Activated CD4-positive, alpha-beta T cell treated with anti-CD3 and anti-CD28 coated beads for 1 hour (primary cell): ENCODE results near the gene CTNND1.
"Not testable (repeated sequence)": the region's sequence is repeated elsewhere in the genome, so short reads cannot be mapped to it uniquely, and the experiment has no call there.

ENCODE experiments used
- DNase-seq: peaks from one replicate; pipeline ENCODE4 v3.0.0-alpha.2; 2020

Gene CTNND1

GRCh38 chr11:57761301-57762234 is at the start of gene CTNND1:
Gene CTNND1, plus strand, starts transcription at chr11:57761802. Its CDS starts 29,677 bp downstream, at chr11:57791479.
- no peak for DNase-seq

- peak; percentile 80 for DNase-seq
Observed at GRCh38 chr11:57712256-57713150, 49.1 kb upstream of the CTNND1 start, which contains the start of gene TMX2. Gene TMX2, plus strand, starts transcription at chr11:57712593. Its CDS starts 26 bp downstream, at chr11:57712619.

GRCh38 chr11:57713835-57714234 is 47.8 kb upstream of the CTNND1 start:
- DNase-seq = no peak

- not testable (repeated sequence) for DNase-seq
Observed at GRCh38 chr11:57716726-57717125, 44.9 kb upstream of the CTNND1 start.

- DNase-seq = no peak
Observed at GRCh38 chr11:57727185-57727584, 34.4 kb upstream of the CTNND1 start.

- DNase-seq = no peak
Observed at GRCh38 chr11:57728829-57729228, 32.8 kb upstream of the CTNND1 start.

GRCh38 chr11:57729479-57729878 is 32.1 kb upstream of the CTNND1 start:
- no peak for DNase-seq

- no peak for DNase-seq
Observed at GRCh38 chr11:57732661-57733060, 28.9 kb upstream of the CTNND1 start.

GRCh38 chr11:57735619-57736298 is 25.8 kb upstream of the CTNND1 start:
- DNase-seq = no peak

- DNase-seq = peak; percentile 84
Observed at GRCh38 chr11:57741132-57742086, 20.2 kb upstream of the CTNND1 start, which contains the start of gene SELENOH. Gene SELENOH, plus strand, starts transcription at chr11:57741491. Its CDS starts 105 bp downstream, at chr11:57741596.

GRCh38 chr11:57742087-57742452 is 19.5 kb upstream of the CTNND1 start:
- no peak for DNase-seq

- DNase-seq = no peak
Observed at GRCh38 chr11:57744357-57744756, 17.2 kb upstream of the CTNND1 start.

- no peak for DNase-seq
Observed at GRCh38 chr11:57745206-57745605, 16.4 kb upstream of the CTNND1 start.

- DNase-seq = no peak
Observed at GRCh38 chr11:57746920-57747319, 14.7 kb upstream of the CTNND1 start.

GRCh38 chr11:57751176-57751575 is 10.4 kb upstream of the CTNND1 start:
- DNase-seq = no peak

- DNase-seq = no peak
Observed at GRCh38 chr11:57751676-57752253, 9.8 kb upstream of the CTNND1 start, which contains the start of gene BTBD18. Gene BTBD18, minus strand, starts transcription at chr11:57751819. Its CDS starts 631 bp downstream, at chr11:57751188.

- DNase-seq = no peak
Observed at GRCh38 chr11:57752954-57753353, 8.6 kb upstream of the CTNND1 start.

GRCh38 chr11:57758174-57758573 is 3.4 kb upstream of the CTNND1 start:
- no peak for DNase-seq

GRCh38 chr11:57762235-57762861 is 746 bp downstream of the CTNND1 start:
- no peak for DNase-seq

GRCh38 chr11:57763568-57763967 is 2.0 kb downstream of the CTNND1 start:
- no peak for DNase-seq

GRCh38 chr11:57764021-57764420 is 2.4 kb downstream of the CTNND1 start:
- DNase-seq = no peak
